SU-DHL-6 (cell line): ENCODE results near the gene HBE1.

Source experiments
- EZH2phosphoT487 ChIP-seq: fragments of 200-600 bp; sonication (generic), shearing (Covaris generic); conservative IDR thresholded peaks from 2 replicates; pipeline ENCODE4 v1.6.1; 2018; ENCODE audit warnings: mild to moderate bottlenecking, antibody characterized with exemption, low read length, moderate library complexity, mixed read lengths
- TF ChIP-seq, protein P1 (sequence below): fragments of 200-600 bp; sonication (generic); IDR thresholded peaks from one replicate; pipeline ENCODE4 v1.5.1; 2017; ENCODE audit warnings: antibody characterized with exemption, mild to moderate bottlenecking, low read length, moderate library complexity; ENCODE audit not compliant: insufficient read depth, poor library complexity, severe bottlenecking

DNA sequence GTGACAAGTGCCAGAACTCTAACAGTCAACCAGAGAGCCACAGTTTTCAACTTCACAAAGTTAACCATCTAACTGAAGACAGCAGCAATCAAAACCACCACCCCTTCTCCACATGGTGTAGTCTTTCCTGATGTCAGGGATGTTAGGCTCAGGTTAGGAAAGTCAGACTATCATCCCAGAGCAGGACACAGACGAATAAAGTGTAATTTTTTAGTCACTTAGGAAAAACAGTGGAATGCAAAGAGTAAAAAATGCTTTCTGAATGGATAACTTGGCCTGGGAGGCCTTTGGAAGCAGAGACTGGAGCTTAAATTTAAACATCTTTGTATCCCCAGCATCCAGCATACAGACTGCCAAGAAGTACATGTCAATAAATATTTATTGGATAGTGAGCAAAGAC, 16.6 kb upstream of the HBE1 start:
- TF ChIP-seq, protein P1, sequence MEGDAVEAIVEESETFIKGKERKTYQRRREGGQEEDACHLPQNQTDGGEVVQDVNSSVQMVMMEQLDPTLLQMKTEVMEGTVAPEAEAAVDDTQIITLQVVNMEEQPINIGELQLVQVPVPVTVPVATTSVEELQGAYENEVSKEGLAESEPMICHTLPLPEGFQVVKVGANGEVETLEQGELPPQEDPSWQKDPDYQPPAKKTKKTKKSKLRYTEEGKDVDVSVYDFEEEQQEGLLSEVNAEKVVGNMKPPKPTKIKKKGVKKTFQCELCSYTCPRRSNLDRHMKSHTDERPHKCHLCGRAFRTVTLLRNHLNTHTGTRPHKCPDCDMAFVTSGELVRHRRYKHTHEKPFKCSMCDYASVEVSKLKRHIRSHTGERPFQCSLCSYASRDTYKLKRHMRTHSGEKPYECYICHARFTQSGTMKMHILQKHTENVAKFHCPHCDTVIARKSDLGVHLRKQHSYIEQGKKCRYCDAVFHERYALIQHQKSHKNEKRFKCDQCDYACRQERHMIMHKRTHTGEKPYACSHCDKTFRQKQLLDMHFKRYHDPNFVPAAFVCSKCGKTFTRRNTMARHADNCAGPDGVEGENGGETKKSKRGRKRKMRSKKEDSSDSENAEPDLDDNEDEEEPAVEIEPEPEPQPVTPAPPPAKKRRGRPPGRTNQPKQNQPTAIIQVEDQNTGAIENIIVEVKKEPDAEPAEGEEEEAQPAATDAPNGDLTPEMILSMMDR: no peak
- no peak for TF ChIP-seq EZH2phosphoT487
